Measurements from ENCODE around the gene OR10A3. TPM values are rescaled to one million over a fixed set of nuclear protein-coding genes. Genes with fewer than 3 reads are reported as not detected.

Gene OR10A3
- total RNA-seq, 1 experiment from 2014 or later: not detected

- no peak overlapping the region for H2AFZ ChIP-seq
- CTCF ChIA-PET: no interaction called here
- H3K9me2 ChIP-seq (ENCODE audit: insufficient read depth): no peaks in the 10 kb centered on the region
- H4K20me1 ChIP-seq (ENCODE audit: insufficient read depth): no peaks in the 10 kb centered on the region
- intact Hi-C loops (cut with micrococcal nuclease; ENCODE audit: unreplicated experiment): no loop called here
- TF ChIP-seq CTCF (conservative IDR thresholded peaks at IDR 0.05) (no peak), EZH2 (IDR thresholded peaks at IDR 0.05; ENCODE audit: low read depth) (no peak)
- no peak overlapping the region for H3K4me3 ChIP-seq
- no peaks in the 10 kb centered on the region for H3K9me3 ChIP-seq (ENCODE audit: insufficient read depth, low read depth)
- H3K27ac ChIP-seq: no peak overlapping the region
- 0 out of 2 replicates have a peak, but pooled peaks cover under 1% of the 10 kb centered on the region for H3K36me3 ChIP-seq (ENCODE audit: low read depth)
- H3K4me1 ChIP-seq (replicated peaks; ENCODE audit: insufficient read depth): peaks cover 20% of the 10 kb centered on the region
- POLR2A ChIA-PET (ENCODE audit: unreplicated experiment): no interaction called here
- peaks cover 18% of the 10 kb centered on the region for H3K79me2 ChIP-seq (ENCODE audit: low read depth)
- DNase-seq: no peak
- no peaks in the 10 kb centered on the region for H3F3A ChIP-seq (ENCODE audit: insufficient read depth, low read depth)
- no peak overlapping the region for H3K4me2 ChIP-seq
- no peaks in the 10 kb centered on the region for H3K27me3 ChIP-seq (ENCODE audit: insufficient read depth, low read depth)
- BruUV-seq (replicated peaks): no TSS peak
Observed at GRCh38 chr11:7983832-7984590, 42.5 kb upstream of the OR10A3 start.

GRCh38 chr11:7982582-7983119, 41.1 kb upstream of the OR10A3 start:
- H3K79me2 ChIP-seq (ENCODE audit: low read depth): peaks cover 5% of the 10 kb centered on the region
- peaks cover 5% of the 10 kb centered on the region for H3F3A ChIP-seq (ENCODE audit: insufficient read depth, low read depth)
- TF ChIP-seq EZH2 (IDR thresholded peaks at IDR 0.05; ENCODE audit: low read depth) (no peak), CTCF (conservative IDR thresholded peaks at IDR 0.05) (no peak)
- ChIA-PET POLR2A (ENCODE audit: unreplicated experiment) (no interaction called here), CTCF (no interaction called here)
- H4K20me1 ChIP-seq (ENCODE audit: insufficient read depth): no peaks in the 10 kb centered on the region
- no TSS peak for BruUV-seq (replicated peaks)
- peaks cover 20% of the 10 kb centered on the region for H3K4me1 ChIP-seq (replicated peaks; ENCODE audit: insufficient read depth)
- H2AFZ ChIP-seq: no peak overlapping the region
- no peak for DNase-seq
- H3K9me2 ChIP-seq (ENCODE audit: insufficient read depth): no peaks in the 10 kb centered on the region
- H3K27ac ChIP-seq: no peak overlapping the region
- H3K4me2 ChIP-seq: no peak overlapping the region
- no peaks in the 10 kb centered on the region for H3K36me3 ChIP-seq (ENCODE audit: low read depth)
- H3K9me3 ChIP-seq (ENCODE audit: insufficient read depth, low read depth): no peaks in the 10 kb centered on the region
- H3K4me3 ChIP-seq: no peak overlapping the region
- intact Hi-C loops (cut with micrococcal nuclease; ENCODE audit: unreplicated experiment): no loop called here
- no peaks in the 10 kb centered on the region for H3K27me3 ChIP-seq (ENCODE audit: insufficient read depth, low read depth)

- POLR2A ChIA-PET (ENCODE audit: unreplicated experiment): no interaction called here
- no peak overlapping the region for H3K4me2 ChIP-seq
- H3K9me3 ChIP-seq (ENCODE audit: insufficient read depth, low read depth): no peaks in the 10 kb centered on the region
- no peaks in the 10 kb centered on the region for H3K9me2 ChIP-seq (ENCODE audit: insufficient read depth)
- no peaks in the 10 kb centered on the region for H3K27me3 ChIP-seq (ENCODE audit: insufficient read depth, low read depth)
- no peak overlapping the region for H3K4me3 ChIP-seq
- no peak for TF ChIP-seq CTCF (conservative IDR thresholded peaks at IDR 0.05)
- no peak for TF ChIP-seq EZH2 (IDR thresholded peaks at IDR 0.05; ENCODE audit: low read depth)
- CTCF ChIA-PET: no interaction called here
- no peak for DNase-seq
- H3K4me1 ChIP-seq (replicated peaks; ENCODE audit: insufficient read depth): peaks cover 29% of the 10 kb centered on the region
- no peak overlapping the region for H2AFZ ChIP-seq
- H4K20me1 ChIP-seq (ENCODE audit: insufficient read depth): no peaks in the 10 kb centered on the region
- H3K36me3 ChIP-seq (ENCODE audit: low read depth): no peaks in the 10 kb centered on the region
- BruUV-seq (replicated peaks): no TSS peak
- H3K79me2 ChIP-seq (ENCODE audit: low read depth): no peaks in the 10 kb centered on the region
- no peak overlapping the region for H3K27ac ChIP-seq
- intact Hi-C loops (cut with micrococcal nuclease; ENCODE audit: unreplicated experiment): no loop called here
- H3F3A ChIP-seq (ENCODE audit: insufficient read depth, low read depth): peaks cover 13% of the 10 kb centered on the region
Observed at GRCh38 chr11:7981619-7982157, 40.2 kb upstream of the OR10A3 start.

Data from PC-9 (cell line).